ENCODE measurements around the gene HIGD1A.

Gene HIGD1A

GRCh38 chr3:42786212-42786611 is 18.1 kb downstream of the HIGD1A start:
- no peak for DNase-seq (ENCODE audit: low spot score)
- Histone ChIP-seq H3K4me3 (no peak overlapping the region), H3K27ac (no peak overlapping the region)
- no peak for TF ChIP-seq CTCF (IDR thresholded peaks at IDR 0.05)

GRCh38 chr3:42780892-42781700 is 23.2 kb downstream of the HIGD1A start:
- DNase-seq (ENCODE audit: low spot score): no peak
- no peak overlapping the region for H3K4me3 ChIP-seq
- TF ChIP-seq CTCF (IDR thresholded peaks at IDR 0.05): peak; percentile 78
- peak overlapping the region in 1 of 2 donors; percentile 73 for H3K27ac ChIP-seq

GRCh38 chr3:42780398-42780797 is 23.9 kb downstream of the HIGD1A start:
- no peak for TF ChIP-seq CTCF (IDR thresholded peaks at IDR 0.05)
- Histone ChIP-seq H3K4me3 (no peak overlapping the region), H3K27ac (peak overlapping the region in 1 of 2 donors; percentile 73)
- DNase-seq (ENCODE audit: low spot score): no peak

- peak overlapping the region; percentile 0 to 61 for H3K27ac ChIP-seq
Observed at GRCh38 chr3:42778644-42779043, 25.6 kb downstream of the HIGD1A start.

GRCh38 chr3:42773409-42773751 is 30.9 kb downstream of the HIGD1A start:
- DNase-seq (ENCODE audit: low spot score): no peak
- H3K27ac ChIP-seq: peak overlapping the region; percentile 65 to 88
- H3K4me3 ChIP-seq: peak overlapping the region; percentile 79
- no peak for TF ChIP-seq CTCF (IDR thresholded peaks at IDR 0.05)

More at GRCh38 chr3:42778644-42779043, 25.6 kb downstream of the HIGD1A start:
- H3K4me3 ChIP-seq: no peak overlapping the region
- no peak for TF ChIP-seq CTCF (IDR thresholded peaks at IDR 0.05)
- DNase-seq (ENCODE audit: low spot score): no peak

- no peak for TF ChIP-seq CTCF (IDR thresholded peaks at IDR 0.05)
- peak; percentile 98 for DNase-seq (ENCODE audit: low spot score)
- Histone ChIP-seq H3K4me3 (peak within 1 kb of the TSS; percentile 79), H3K27ac (peak within 1 kb of the TSS; percentile 65 to 88)
Observed at GRCh38 chr3:42772670-42773408, 31.5 kb downstream of the HIGD1A start, which contains the start of gene CCDC13. CCDC13 (minus strand) TSS chr3:42773253; CDS start chr3:42758345, 14,908 bp downstream.

All from coronary artery (tissue), 2 donors.